Right atrium auricular region (tissue), 2 donors: Measurements from ENCODE around the gene RELA. TPM values are rescaled to one million over a fixed set of nuclear protein-coding genes. Genes with fewer than 3 reads are reported as not detected.

Experiments
- DNase-seq: peaks from one replicate; pipeline ENCODE4 v3.0.0-alpha.2; 2019; ENCODE audit warnings: low spot score
- H3K27ac ChIP-seq, 2 donors: fragments of 200-600 bp; sonication (generic); 1 replicate in 1 of 2; 2 replicates in 1 of 2; pipeline ENCODE4 v1.5.1; 2016 to 2019
- H3K27me3 ChIP-seq, 2 donors: fragments of 200-600 bp; sonication (generic); one replicate each; pipeline versions ENCODE4 v1.5.1 to v1.6.0; 2017 to 2019
- H3K36me3 ChIP-seq: fragments of 200-600 bp; sonication (generic); one replicate; pipeline ENCODE4 v1.5.1; 2016
- H3K4me1 ChIP-seq, 2 donors: fragments of 200-600 bp; sonication (generic); one replicate each; pipeline versions ENCODE4 v1.5.1 to v1.6.0; 2017 to 2019
- H3K4me3 ChIP-seq, 2 donors: fragments of 200-600 bp; sonication (generic); 1 replicate in 1 of 2; 2 replicates in 1 of 2; pipeline ENCODE4 v1.5.1; 2017 to 2019; ENCODE audit warnings: mild to moderate bottlenecking in 1 of 2, moderate library complexity in 1 of 2
- H3K9me3 ChIP-seq, 2 donors: fragments of 200-600 bp; sonication (generic); one replicate each; pipeline ENCODE4 v1.5.1; 2019
- total RNA-seq, 2 donors: library from RNA; depleted of rRNA; stranded (reverse); fragments of >200 nt; gene quantifications; one replicate each; pipeline ENCODE4 v1.1.0, GENCODE V29; 2016
- TF ChIP-seq, protein P1 (sequence below), 2 donors: fragments of 200-600 bp; sonication (generic); IDR thresholded peaks; one replicate each; pipeline ENCODE4 v1.5.1; 2019; ENCODE audit warnings: antibody characterized with exemption in 2 of 2

Gene RELA
- total RNA-seq, 2 donors from 2014 or later, result 30.7 to 54.9 TPM

- no peak for DNase-seq
- Histone ChIP-seq H3K4me1 (peaks cover 0 to 16% of the 10 kb centered on the region in 2 donors), H3K27me3 (no peaks in the 10 kb centered on the region), H3K27ac (no peak overlapping the region), H3K4me3 (no peak overlapping the region), H3K36me3 (peaks cover 83% of the 10 kb centered on the region), H3K9me3 (no peaks in the 10 kb centered on the region)
- TF ChIP-seq, protein P1, sequence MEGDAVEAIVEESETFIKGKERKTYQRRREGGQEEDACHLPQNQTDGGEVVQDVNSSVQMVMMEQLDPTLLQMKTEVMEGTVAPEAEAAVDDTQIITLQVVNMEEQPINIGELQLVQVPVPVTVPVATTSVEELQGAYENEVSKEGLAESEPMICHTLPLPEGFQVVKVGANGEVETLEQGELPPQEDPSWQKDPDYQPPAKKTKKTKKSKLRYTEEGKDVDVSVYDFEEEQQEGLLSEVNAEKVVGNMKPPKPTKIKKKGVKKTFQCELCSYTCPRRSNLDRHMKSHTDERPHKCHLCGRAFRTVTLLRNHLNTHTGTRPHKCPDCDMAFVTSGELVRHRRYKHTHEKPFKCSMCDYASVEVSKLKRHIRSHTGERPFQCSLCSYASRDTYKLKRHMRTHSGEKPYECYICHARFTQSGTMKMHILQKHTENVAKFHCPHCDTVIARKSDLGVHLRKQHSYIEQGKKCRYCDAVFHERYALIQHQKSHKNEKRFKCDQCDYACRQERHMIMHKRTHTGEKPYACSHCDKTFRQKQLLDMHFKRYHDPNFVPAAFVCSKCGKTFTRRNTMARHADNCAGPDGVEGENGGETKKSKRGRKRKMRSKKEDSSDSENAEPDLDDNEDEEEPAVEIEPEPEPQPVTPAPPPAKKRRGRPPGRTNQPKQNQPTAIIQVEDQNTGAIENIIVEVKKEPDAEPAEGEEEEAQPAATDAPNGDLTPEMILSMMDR (IDR thresholded peaks at IDR 0.05), result no peak
Measured at GRCh38 chr11:65633390-65634108, 29.2 kb downstream of the RELA start.

DNA sequence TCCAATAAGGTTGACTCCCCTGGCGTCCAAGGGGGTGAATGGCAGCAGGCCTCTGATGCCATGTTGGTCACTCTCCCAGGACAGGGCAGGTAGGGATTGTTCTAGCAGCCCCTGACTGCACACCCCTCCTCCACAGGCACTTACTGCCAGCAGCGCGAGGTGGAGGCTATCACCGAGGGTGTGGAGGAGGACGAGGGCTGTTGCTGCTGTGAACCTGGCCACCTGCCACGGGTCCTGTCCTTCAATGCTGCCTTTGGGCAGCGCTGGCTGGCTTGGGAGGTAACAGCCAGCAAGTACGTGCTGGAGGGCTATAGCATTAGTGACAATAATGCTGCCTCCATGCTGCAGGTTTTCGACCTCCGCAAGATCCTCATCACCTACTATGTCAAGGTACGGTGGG, 32.5 kb downstream of the RELA start:
- H3K4me3 ChIP-seq, result no peak overlapping the region
- peaks cover 0 to 9% of the 10 kb centered on the region in 2 donors for H3K4me1 ChIP-seq
- DNase-seq, result no peak
- H3K36me3 ChIP-seq, result peaks cover 93% of the 10 kb centered on the region
- no peak overlapping the region for H3K27ac ChIP-seq
- H3K9me3 ChIP-seq, result no peaks in the 10 kb centered on the region
- H3K27me3 ChIP-seq, result no peaks in the 10 kb centered on the region
- TF ChIP-seq, protein P1 (IDR thresholded peaks at IDR 0.05), result no peak

DNA sequence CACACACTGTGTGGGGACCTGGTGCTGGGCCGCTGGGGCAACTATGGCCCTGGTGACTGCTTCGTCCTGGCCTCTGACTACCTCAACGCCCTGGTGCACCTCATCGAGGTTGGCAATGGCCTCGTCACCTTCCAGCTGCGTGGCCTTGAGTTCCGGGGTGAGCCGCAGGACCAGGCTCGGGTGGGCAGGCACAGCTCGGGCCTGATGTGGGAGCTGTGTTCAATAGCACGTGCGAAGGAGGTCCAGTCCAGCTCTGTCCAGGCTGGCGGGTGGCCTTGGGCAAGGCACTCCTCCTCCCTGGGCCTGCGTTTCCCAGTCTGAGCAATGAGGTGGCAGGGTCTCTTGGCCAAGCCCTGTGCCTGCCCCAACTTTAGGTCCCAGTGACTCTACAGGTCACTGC, 33.1 kb downstream of the RELA start:
- Histone ChIP-seq H3K27me3 (no peaks in the 10 kb centered on the region), H3K4me1 (peaks cover 0 to 9% of the 10 kb centered on the region in 2 donors), H3K9me3 (no peaks in the 10 kb centered on the region), H3K27ac (no peak overlapping the region), H3K36me3 (peaks cover 93% of the 10 kb centered on the region), H3K4me3 (no peak overlapping the region)
- DNase-seq, result no peak
- TF ChIP-seq, protein P1 (IDR thresholded peaks at IDR 0.05), result no peak

- Histone ChIP-seq H3K36me3 (peaks cover 85% of the 10 kb centered on the region), H3K4me1 (peaks cover 0 to 9% of the 10 kb centered on the region in 2 donors)
- DNase-seq, result no peak
Measured at GRCh38 chr11:65627202-65627601, 35.5 kb downstream of the RELA start.

GRCh38 chr11:65625628-65626342, 36.9 kb downstream of the RELA start:
- Histone ChIP-seq H3K27me3 (no peaks in the 10 kb centered on the region), H3K27ac (no peak overlapping the region), H3K4me1 (peaks cover 0 to 9% of the 10 kb centered on the region in 2 donors), H3K36me3 (peaks cover 79% of the 10 kb centered on the region), H3K4me3 (no peak overlapping the region), H3K9me3 (no peaks in the 10 kb centered on the region)
- TF ChIP-seq, protein P1 (IDR thresholded peaks at IDR 0.05), result peak; percentile 20 to 75
- DNase-seq, result no peak

More at GRCh38 chr11:65627202-65627601, 35.5 kb downstream of the RELA start:
- no peaks in the 10 kb centered on the region for H3K9me3 ChIP-seq
- no peaks in the 10 kb centered on the region for H3K27me3 ChIP-seq
- no peak overlapping the region for H3K4me3 ChIP-seq
- no peak overlapping the region for H3K27ac ChIP-seq
- TF ChIP-seq, protein P1 (IDR thresholded peaks at IDR 0.05), result no peak
